AG04450 (cell line): ENCODE data around the gene IPO4. TPM values are rescaled to one million over a fixed set of nuclear protein-coding genes. Genes with fewer than 3 reads are reported as not detected.
A peak's percentile ranks its signal among the peaks of the same experiment; 100 is the strongest.

Experiments used
- CTCF ChIA-PET: fragments of 300-600, 350-600 bp; formaldehyde crosslinking; extraction: SDS; loops from one replicate; lab custom pipeline; 2022; ENCODE audit warnings: antibody characterized with exemption, inconsistent platforms; lab: Charles Lee
- POLR2A ChIA-PET: fragments of 350-600 bp; formaldehyde crosslinking; extraction: SDS; loops from one replicate; lab custom pipeline; 2021; ENCODE audit warnings: antibody characterized with exemption, inconsistent platforms; lab: Yijun Ruan, JAX
- DNase-seq: peaks from one replicate; pipeline ENCODE4 v3.0.0-alpha.2; 2011; ENCODE audit warnings: low read depth, low spot score
- H3K27ac ChIP-seq: one replicate; pipeline ENCODE4 v1.5.1; 2012; ENCODE audit warnings: low read depth, low read length, control low read depth
- H3K27me3 ChIP-seq: one replicate; pipeline ENCODE4 v1.6.0; 2012; ENCODE audit warnings: low read length; ENCODE audit not compliant: control insufficient read depth, insufficient read depth
- H3K4me3 ChIP-seq: 2 replicates; pipeline ENCODE4 v1.5.1; 2011; ENCODE audit warnings: mild to moderate bottlenecking, low read depth, low read length, control low read depth
- H3K9me3 ChIP-seq: 2 replicates; pipeline ENCODE4 v1.5.1; 2012; ENCODE audit warnings: low read length; ENCODE audit not compliant: control insufficient read depth, insufficient read depth
- CTCF ChIP-seq: IDR thresholded peaks from 2 replicates; pipeline ENCODE4 v1.5.1; 2011; ENCODE audit warnings: low read depth, low read length, control low read depth, inconsistent platforms
- polyA plus RNA-seq: library from polyadenylated mRNA; depleted of rRNA; stranded (reverse); fragments of >200 nt; gene quantifications from 2 replicates; pipeline ENCODE4 v1.2.3, GENCODE V29; 2011

Gene IPO4
- polyA plus RNA-seq, 1 experiment = 15.2 TPM

GRCh38 chr14:24189059-24189375 is 401 bp upstream of the IPO4 start:
- peak overlapping the region; percentile 31; the same call in 1 of the 2 replicates for H3K4me3 ChIP-seq
- peak overlapping the region; percentile 47 for H3K27ac ChIP-seq
- ChIA-PET CTCF (interaction anchor here (0.6 to 2.7 kb wide), 3 partner anchors 28 to 80 kb away, joined by 3 to 10 read pairs (median 3); partner anchors contain the start of gene IRF9), POLR2A (interaction anchor here (1.1 to 1.5 kb wide), 2 partner anchors 9 to 25 kb away, joined by 4 to 9 read pairs; partner anchors contain the start of gene CHMP4A)
- H3K9me3 ChIP-seq = no peaks in the 10 kb centered on the region; the same call in 1 of the 2 replicates
- H3K27me3 ChIP-seq = no peaks in the 10 kb centered on the region
- no peak for TF ChIP-seq CTCF
- no peak for DNase-seq

DNA sequence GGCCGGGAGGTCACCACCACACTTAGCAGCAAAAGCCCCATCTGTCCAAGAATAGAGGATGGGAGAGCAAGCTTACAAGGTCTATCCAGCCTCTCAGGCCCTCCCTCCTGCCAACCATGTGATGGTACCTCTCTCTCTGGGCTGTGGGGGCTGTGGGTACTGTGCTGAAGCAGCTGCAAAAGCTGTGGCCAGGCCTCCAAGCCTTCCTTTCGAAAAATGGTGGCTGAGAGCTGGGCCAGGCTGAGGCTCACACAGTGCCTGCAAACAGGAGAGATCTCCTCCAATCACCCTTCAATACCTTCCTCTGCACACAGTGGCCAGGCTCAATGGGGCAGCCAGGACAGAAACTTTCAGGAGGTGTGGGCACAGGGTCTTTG is 1.1 kb downstream of the IPO4 start:
- CTCF ChIA-PET = interaction anchor here (1.5 to 2.7 kb wide), 2 partner anchors 27 to 109 kb away, joined by 5 to 10 read pairs; partner anchors contain the start of gene IRF9
- no peak overlapping the region for H3K27ac ChIP-seq
- H3K4me3 ChIP-seq = peak overlapping the region; percentile 85
- no peak for DNase-seq
- no peak for TF ChIP-seq CTCF
- no peaks in the 10 kb centered on the region; the same call in 1 of the 2 replicates for H3K9me3 ChIP-seq
- no peaks in the 10 kb centered on the region for H3K27me3 ChIP-seq
- POLR2A ChIA-PET = interaction anchor here (1.2 kb wide), 1 partner anchor 8 kb away, joined by 4 read pairs; the partner anchor contains the start of gene TM9SF1

DNA sequence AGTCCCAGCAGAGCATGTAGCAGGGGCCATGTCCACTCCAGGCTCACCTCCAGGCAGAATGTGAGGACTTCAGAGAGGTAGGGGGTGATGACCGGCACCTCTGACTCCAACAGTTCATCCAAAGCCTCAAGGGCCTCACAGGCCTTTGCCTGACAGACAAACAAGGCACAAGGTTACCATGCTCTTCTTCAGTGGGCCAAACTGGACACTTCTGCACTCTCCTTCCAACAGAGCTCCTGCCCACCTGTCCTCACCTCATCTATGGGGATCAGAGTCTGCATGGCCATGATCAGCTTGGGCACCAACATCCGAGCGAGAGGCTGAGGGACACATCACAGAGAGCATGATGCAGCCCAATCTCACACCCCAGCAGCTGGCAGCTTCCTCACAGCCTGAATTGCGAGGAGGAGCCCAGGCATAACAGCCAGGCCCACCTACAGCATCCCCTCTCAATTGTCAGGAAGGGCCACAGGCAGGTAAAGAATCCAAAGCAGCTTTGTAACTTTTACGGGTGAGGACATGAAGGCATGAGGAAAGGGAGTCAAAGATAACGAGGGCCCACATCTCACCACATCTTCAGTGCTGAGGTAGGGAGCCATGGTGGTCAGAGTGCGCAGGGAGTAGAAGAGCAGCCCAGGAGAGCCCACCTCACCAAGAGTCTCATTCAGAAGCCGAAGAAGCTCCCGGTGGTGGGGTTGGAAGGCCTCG is 1.6 kb downstream of the IPO4 start:
- no peak overlapping the region for H3K27ac ChIP-seq
- TF ChIP-seq CTCF = no peak
- H3K9me3 ChIP-seq = no peaks in the 10 kb centered on the region; the same call in 1 of the 2 replicates
- POLR2A ChIA-PET = interaction anchor here (1.2 kb wide), 1 partner anchor 9 kb away, joined by 4 read pairs; the partner anchor contains the start of gene TM9SF1
- CTCF ChIA-PET = interaction anchor here (1.5 to 2.7 kb wide), 2 partner anchors 26 to 110 kb away, joined by 5 to 10 read pairs; partner anchors contain the start of gene IRF9
- no peak for DNase-seq
- no peak overlapping the region for H3K4me3 ChIP-seq
- no peaks in the 10 kb centered on the region for H3K27me3 ChIP-seq

GRCh38 chr14:24185741-24186140 is 2.9 kb downstream of the IPO4 start:
- Histone ChIP-seq H3K27me3 (no peaks in the 10 kb centered on the region), H3K27ac (no peak overlapping the region), H3K4me3 (no peak overlapping the region), H3K9me3 (no peaks in the 10 kb centered on the region; the same call in 1 of the 2 replicates)
- no peak for DNase-seq
- ChIA-PET CTCF (interaction anchor here (0.9 to 2.6 kb wide), 2 partner anchors 25 to 111 kb away, joined by 5 to 10 read pairs; partner anchors contain the start of gene IRF9), POLR2A (interaction anchor here (0.6 to 1.0 kb wide), 2 partner anchors 10 kb away, joined by 3 read pairs; partner anchors contain the start of gene TM9SF1)
- no peak for TF ChIP-seq CTCF

DNA sequence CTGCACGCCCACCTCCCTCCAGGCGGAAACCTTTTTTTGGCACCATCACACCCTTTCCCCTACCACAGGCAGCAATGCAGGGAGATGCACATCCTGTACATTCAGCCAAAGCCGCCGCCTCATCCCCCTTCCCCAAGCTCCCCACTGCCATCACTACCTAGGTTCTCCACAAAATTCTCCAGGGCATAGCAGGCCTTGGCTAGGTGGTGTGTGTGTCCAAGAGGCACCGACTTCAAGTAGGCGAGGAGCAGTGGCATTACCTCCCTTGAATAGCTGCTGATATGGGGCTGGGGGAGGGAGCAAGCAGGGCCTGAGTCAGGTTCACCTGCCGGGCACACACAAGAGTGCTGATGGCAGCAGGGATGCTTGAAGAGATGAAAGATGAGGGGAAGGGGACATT is 3.6 kb downstream of the IPO4 start:
- no peak for TF ChIP-seq CTCF
- POLR2A ChIA-PET = no interaction called here
- CTCF ChIA-PET = interaction anchor here (0.9 to 2.6 kb wide), 2 partner anchors 24 to 112 kb away, joined by 5 to 10 read pairs; partner anchors contain the start of gene IRF9

More for the DNA sequence above, 3.6 kb downstream of the IPO4 start:
- H3K27ac ChIP-seq = no peak overlapping the region
- no peaks in the 10 kb centered on the region for H3K27me3 ChIP-seq
- DNase-seq = no peak
- H3K4me3 ChIP-seq = no peak overlapping the region
- no peaks in the 10 kb centered on the region; the same call in 1 of the 2 replicates for H3K9me3 ChIP-seq
